HL-60 (cell line): ENCODE data around the gene SUN2.

ENCODE experiments used
- CTCF ChIP-seq: IDR thresholded peaks from one replicate; pipeline ENCODE4 v1.5.1; 2011; ENCODE audit warnings: low read length, control low read depth, inconsistent platforms; ENCODE audit not compliant: insufficient read depth
- POLR2AphosphoS5 ChIP-seq: IDR thresholded peaks from 2 replicates; pipeline ENCODE4 v1.6.1; 2012; ENCODE audit warnings: low read depth
- SPI1 ChIP-seq: IDR thresholded peaks from 2 replicates; pipeline ENCODE4 v1.6.1; 2012; ENCODE audit warnings: low read depth, mild to moderate bottlenecking, borderline replicate concordance

- TF ChIP-seq CTCF (no peak), SPI1 (no peak), POLR2AphosphoS5 (no peak)
Observed at GRCh38 chr22:38694940-38695339, 60.9 kb downstream of the SUN2 start.
